ENCODE results near the gene CLDN7.

The CLDN7 gene

GRCh38 chr17:7238420-7239090 is 23.7 kb downstream of the CLDN7 start:
- DNase-seq (ENCODE audit: extremely low read depth in 1 of 2, low read depth in 1 of 2), result no peak

GRCh38 chr17:7237761-7238419 is 24.4 kb downstream of the CLDN7 start:
- DNase-seq (ENCODE audit: extremely low read depth in 1 of 2, low read depth in 1 of 2), result peak in 1 of 2 donors; percentile 79

- no peak for DNase-seq (ENCODE audit: extremely low read depth in 1 of 2, low read depth in 1 of 2)
Measured at GRCh38 chr17:7237266-7237760, 25.0 kb downstream of the CLDN7 start.

- DNase-seq (ENCODE audit: extremely low read depth in 1 of 2, low read depth in 1 of 2), result no peak
Measured at GRCh38 chr17:7236808-7237207, 25.5 kb downstream of the CLDN7 start.

GRCh38 chr17:7235693-7236665 is 26.3 kb downstream of the CLDN7 start:
- no peak for DNase-seq (ENCODE audit: extremely low read depth in 1 of 2, low read depth in 1 of 2)

- DNase-seq (ENCODE audit: extremely low read depth in 1 of 2, low read depth in 1 of 2), result peak; percentile 83 to 87
Measured at GRCh38 chr17:7234083-7234951, 28.0 kb downstream of the CLDN7 start, which contains the start of gene DVL2. Gene DVL2 (minus strand): TSS chr17:7234517. CDS start chr17:7234262, 255 bp downstream.

- no peak for DNase-seq (ENCODE audit: extremely low read depth in 1 of 2, low read depth in 1 of 2)
Measured at GRCh38 chr17:7233701-7234082, 28.6 kb downstream of the CLDN7 start.

GRCh38 chr17:7232114-7232513 is 30.2 kb downstream of the CLDN7 start:
- DNase-seq (ENCODE audit: extremely low read depth in 1 of 2, low read depth in 1 of 2), result no peak

- no peak for DNase-seq (ENCODE audit: extremely low read depth in 1 of 2, low read depth in 1 of 2)
Measured at GRCh38 chr17:7229504-7229903, 32.8 kb downstream of the CLDN7 start.

GRCh38 chr17:7228920-7229319 is 33.4 kb downstream of the CLDN7 start:
- no peak for DNase-seq (ENCODE audit: extremely low read depth in 1 of 2, low read depth in 1 of 2)

- no peak for DNase-seq (ENCODE audit: extremely low read depth in 1 of 2, low read depth in 1 of 2)
Measured at GRCh38 chr17:7226721-7227710, 35.3 kb downstream of the CLDN7 start.

GRCh38 chr17:7225711-7226331 is 36.5 kb downstream of the CLDN7 start:
- DNase-seq (ENCODE audit: extremely low read depth in 1 of 2, low read depth in 1 of 2), result no peak

- DNase-seq (ENCODE audit: extremely low read depth in 1 of 2, low read depth in 1 of 2), result no peak
Measured at GRCh38 chr17:7224661-7225111, 37.6 kb downstream of the CLDN7 start.

GRCh38 chr17:7224110-7224509 is 38.2 kb downstream of the CLDN7 start:
- no peak for DNase-seq (ENCODE audit: extremely low read depth in 1 of 2, low read depth in 1 of 2)

GRCh38 chr17:7223375-7223774 is 38.9 kb downstream of the CLDN7 start:
- DNase-seq (ENCODE audit: extremely low read depth in 1 of 2, low read depth in 1 of 2), result no peak

- DNase-seq (ENCODE audit: extremely low read depth in 1 of 2, low read depth in 1 of 2), result no peak
Measured at GRCh38 chr17:7222972-7223292, 39.3 kb downstream of the CLDN7 start.

- no peak for DNase-seq (ENCODE audit: extremely low read depth in 1 of 2, low read depth in 1 of 2)
Measured at GRCh38 chr17:7222093-7222971, 39.9 kb downstream of the CLDN7 start.

All from activated CD8-positive, alpha-beta memory T cell treated with anti-CD3 and anti-CD28 coated beads for 1 hour (primary cell).